ENCODE results near the gene IFFO2.

The IFFO2 gene

DNA sequence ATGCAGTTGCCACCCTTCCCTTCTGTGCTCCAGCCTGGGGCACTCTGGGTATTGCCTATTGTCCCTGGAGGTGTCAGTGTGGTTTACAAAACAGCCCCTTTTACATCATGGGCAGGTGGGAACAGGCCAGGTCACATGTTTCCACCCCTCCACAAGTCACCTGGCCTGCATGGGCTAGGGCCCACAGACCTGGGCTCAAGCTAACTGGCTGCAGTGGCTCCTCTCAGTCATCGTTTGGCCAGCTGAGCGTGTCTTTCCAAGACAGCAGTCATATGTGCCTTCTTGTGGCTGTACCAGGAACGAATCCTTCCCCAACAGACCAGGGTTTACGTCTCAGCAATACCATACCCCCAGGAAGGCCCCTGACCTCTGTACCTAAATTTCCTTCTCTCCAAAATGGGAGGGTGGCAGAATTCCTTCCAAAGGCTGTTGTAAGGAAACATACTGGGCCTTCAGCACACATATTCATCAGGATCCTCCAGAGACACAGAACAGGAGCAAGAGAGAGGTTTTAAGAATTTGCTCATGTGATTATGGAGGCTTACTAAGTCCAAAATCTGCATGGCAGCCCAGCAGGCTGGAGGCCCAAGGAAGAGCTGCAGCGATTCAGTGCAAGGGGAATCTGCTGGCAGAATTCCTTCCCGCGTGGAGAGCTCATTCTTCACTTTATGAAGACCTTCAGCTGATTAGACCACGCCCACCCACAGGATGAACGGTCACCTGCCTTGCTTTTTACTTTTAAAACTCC is 86.5 kb downstream of the IFFO2 start:
- no peak overlapping the region for H3K27ac ChIP-seq (ENCODE audit: low read depth in 2 of 2, low read length in 2 of 2)
- no peak overlapping the region for H3K9ac ChIP-seq (ENCODE audit: low read depth in 1 of 2, low read length in 2 of 2)
- peaks cover 0 to 2% of the 10 kb centered on the region in 2 donors for H3K27me3 ChIP-seq (ENCODE audit: control insufficient read depth in 2 of 2, insufficient read depth in 2 of 2, low read length in 2 of 2)
- no peak overlapping the region for H3K4me3 ChIP-seq (ENCODE audit: low read length in 2 of 2)
- peaks cover 0 to 3% of the 10 kb centered on the region in 2 donors for H3K4me1 ChIP-seq (ENCODE audit: control insufficient read depth in 2 of 2, insufficient read depth in 2 of 2, low read length in 2 of 2)
- H3K36me3 ChIP-seq (ENCODE audit: control insufficient read depth in 2 of 2, insufficient read depth in 2 of 2, low read length in 2 of 2): no peaks in the 10 kb centered on the region
- H3K9me3 ChIP-seq (ENCODE audit: control insufficient read depth in 2 of 2, low read length in 2 of 2): no peaks in the 10 kb centered on the region

DNA sequence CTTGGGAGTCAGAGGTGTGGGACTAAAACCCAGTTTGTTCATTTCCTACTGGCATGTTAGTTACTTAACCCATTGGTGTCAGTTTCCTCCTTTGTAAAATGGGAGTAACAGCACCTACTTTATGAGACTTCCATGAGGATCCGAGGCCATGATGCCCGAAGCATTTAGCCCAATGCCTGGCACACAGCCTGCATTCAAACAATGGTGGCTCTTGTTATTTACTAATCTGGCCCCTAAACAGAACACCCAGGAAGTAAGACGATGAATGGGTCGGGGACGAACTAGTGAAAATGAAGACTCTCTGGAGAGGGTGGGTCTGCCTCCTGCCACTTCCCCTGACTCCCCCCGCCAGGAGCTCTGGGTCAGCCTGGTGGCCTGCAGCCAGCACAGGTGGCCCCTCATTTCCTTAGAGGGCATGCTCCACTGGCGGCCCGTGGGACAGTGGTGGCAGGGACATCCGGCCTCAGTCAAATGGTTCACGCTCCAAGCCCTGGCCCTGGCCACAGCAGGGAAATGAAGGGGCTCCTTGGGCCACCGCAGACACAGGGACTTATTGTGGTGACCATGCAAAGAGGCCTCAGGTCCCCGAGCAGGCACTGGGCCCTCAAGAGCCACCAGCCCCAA is 87.6 kb downstream of the IFFO2 start:
- no peak overlapping the region for H3K27ac ChIP-seq (ENCODE audit: low read depth in 2 of 2, low read length in 2 of 2)
- H3K4me3 ChIP-seq (ENCODE audit: low read length in 2 of 2): no peak overlapping the region
- no peak overlapping the region for H3K9ac ChIP-seq (ENCODE audit: low read depth in 1 of 2, low read length in 2 of 2)
- no peaks in the 10 kb centered on the region for H3K9me3 ChIP-seq (ENCODE audit: control insufficient read depth in 2 of 2, low read length in 2 of 2)
- H3K36me3 ChIP-seq (ENCODE audit: control insufficient read depth in 2 of 2, insufficient read depth in 2 of 2, low read length in 2 of 2): no peaks in the 10 kb centered on the region
- no peaks in the 10 kb centered on the region for H3K4me1 ChIP-seq (ENCODE audit: control insufficient read depth in 2 of 2, insufficient read depth in 2 of 2, low read length in 2 of 2)
- H3K27me3 ChIP-seq (ENCODE audit: control insufficient read depth in 2 of 2, insufficient read depth in 2 of 2, low read length in 2 of 2): peaks cover 0 to 3% of the 10 kb centered on the region in 2 donors

DNA sequence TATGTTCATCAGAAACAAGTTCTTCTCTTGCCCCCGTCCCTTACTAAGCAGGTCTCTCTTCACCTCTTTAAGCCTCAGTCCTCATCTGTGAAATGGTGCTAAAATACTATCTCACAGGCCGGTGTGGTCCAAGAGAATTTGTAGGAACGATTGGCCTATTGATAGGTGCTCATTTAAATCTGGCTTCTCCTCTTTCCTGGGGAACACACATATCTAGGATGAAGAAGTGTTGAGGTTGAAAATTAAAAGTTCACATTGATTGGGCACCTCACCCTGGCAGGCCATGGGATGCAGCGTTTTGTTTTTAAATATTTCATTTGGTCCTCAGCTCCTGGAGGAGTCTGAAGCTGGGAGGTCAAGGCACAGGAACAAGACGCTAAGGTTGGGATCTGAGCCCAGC is 88.1 kb downstream of the IFFO2 start:
- H3K9ac ChIP-seq (ENCODE audit: low read depth in 1 of 2, low read length in 2 of 2): no peak overlapping the region

DNA sequence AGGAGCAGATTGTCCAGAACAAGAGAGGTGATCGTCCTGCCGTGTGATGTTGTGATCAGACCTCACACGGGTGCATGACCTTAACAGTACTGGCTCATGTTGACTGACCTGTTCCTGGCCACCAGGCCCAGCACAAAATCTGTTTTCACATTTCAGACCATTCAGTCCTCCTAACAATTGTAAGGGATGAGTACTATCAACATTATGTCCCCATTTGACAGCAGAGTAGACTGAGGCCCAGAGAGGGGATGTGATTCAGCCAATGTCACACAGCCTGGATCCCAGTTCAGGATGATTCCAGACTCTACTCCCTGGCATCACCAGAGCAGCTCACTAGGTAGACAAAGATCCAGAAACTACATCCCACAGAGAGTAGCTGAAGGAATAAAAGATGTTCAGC is 89.6 kb downstream of the IFFO2 start:
- Histone ChIP-seq H3K9ac (ENCODE audit: low read depth in 1 of 2, low read length in 2 of 2) (no peak overlapping the region), H3K4me3 (ENCODE audit: low read length in 2 of 2) (no peak overlapping the region), H3K27ac (ENCODE audit: low read depth in 2 of 2, low read length in 2 of 2) (no peak overlapping the region), H3K36me3 (ENCODE audit: control insufficient read depth in 2 of 2, insufficient read depth in 2 of 2, low read length in 2 of 2) (no peaks in the 10 kb centered on the region), H3K4me1 (ENCODE audit: control insufficient read depth in 2 of 2, insufficient read depth in 2 of 2, low read length in 2 of 2) (no peaks in the 10 kb centered on the region), H3K27me3 (ENCODE audit: control insufficient read depth in 2 of 2, insufficient read depth in 2 of 2, low read length in 2 of 2) (peaks cover 0 to 3% of the 10 kb centered on the region in 2 donors), H3K9me3 (ENCODE audit: control insufficient read depth in 2 of 2, low read length in 2 of 2) (no peaks in the 10 kb centered on the region)

More for the DNA sequence above, 88.1 kb downstream of the IFFO2 start:
- Histone ChIP-seq H3K9me3 (ENCODE audit: control insufficient read depth in 2 of 2, low read length in 2 of 2) (no peaks in the 10 kb centered on the region), H3K27ac (ENCODE audit: low read depth in 2 of 2, low read length in 2 of 2) (no peak overlapping the region), H3K4me1 (ENCODE audit: control insufficient read depth in 2 of 2, insufficient read depth in 2 of 2, low read length in 2 of 2) (no peaks in the 10 kb centered on the region), H3K27me3 (ENCODE audit: control insufficient read depth in 2 of 2, insufficient read depth in 2 of 2, low read length in 2 of 2) (peaks cover 0 to 3% of the 10 kb centered on the region in 2 donors), H3K36me3 (ENCODE audit: control insufficient read depth in 2 of 2, insufficient read depth in 2 of 2, low read length in 2 of 2) (no peaks in the 10 kb centered on the region), H3K4me3 (ENCODE audit: low read length in 2 of 2) (no peak overlapping the region)

DNA sequence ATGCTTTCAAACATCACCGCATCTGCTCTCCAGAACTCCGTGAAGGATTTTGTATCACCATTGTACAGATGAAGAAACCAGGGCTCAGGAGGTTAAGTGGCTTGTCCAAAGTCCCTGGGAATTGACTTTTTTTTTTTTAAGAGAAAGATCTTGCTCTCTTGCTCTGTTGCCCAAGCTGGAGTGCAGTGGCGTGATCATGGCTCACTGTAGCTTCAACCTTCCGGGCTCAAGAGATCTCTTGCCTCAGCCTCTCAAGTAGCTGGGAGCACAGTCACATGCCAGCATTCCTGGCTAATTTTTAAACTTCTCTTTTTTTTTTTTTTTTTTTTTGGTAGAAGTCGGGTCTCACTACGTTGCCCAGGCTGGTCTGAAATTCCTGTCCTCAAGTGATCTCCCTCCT is 90.2 kb downstream of the IFFO2 start:
- no peaks in the 10 kb centered on the region for H3K36me3 ChIP-seq (ENCODE audit: control insufficient read depth in 2 of 2, insufficient read depth in 2 of 2, low read length in 2 of 2)
- no peaks in the 10 kb centered on the region for H3K9me3 ChIP-seq (ENCODE audit: control insufficient read depth in 2 of 2, low read length in 2 of 2)
- H3K4me3 ChIP-seq (ENCODE audit: low read length in 2 of 2): no peak overlapping the region
- no peak overlapping the region for H3K27ac ChIP-seq (ENCODE audit: low read depth in 2 of 2, low read length in 2 of 2)
- peaks cover 0 to 3% of the 10 kb centered on the region in 2 donors for H3K27me3 ChIP-seq (ENCODE audit: control insufficient read depth in 2 of 2, insufficient read depth in 2 of 2, low read length in 2 of 2)
- H3K4me1 ChIP-seq (ENCODE audit: control insufficient read depth in 2 of 2, insufficient read depth in 2 of 2, low read length in 2 of 2): no peaks in the 10 kb centered on the region
- no peak overlapping the region for H3K9ac ChIP-seq (ENCODE audit: low read depth in 1 of 2, low read length in 2 of 2)

DNA sequence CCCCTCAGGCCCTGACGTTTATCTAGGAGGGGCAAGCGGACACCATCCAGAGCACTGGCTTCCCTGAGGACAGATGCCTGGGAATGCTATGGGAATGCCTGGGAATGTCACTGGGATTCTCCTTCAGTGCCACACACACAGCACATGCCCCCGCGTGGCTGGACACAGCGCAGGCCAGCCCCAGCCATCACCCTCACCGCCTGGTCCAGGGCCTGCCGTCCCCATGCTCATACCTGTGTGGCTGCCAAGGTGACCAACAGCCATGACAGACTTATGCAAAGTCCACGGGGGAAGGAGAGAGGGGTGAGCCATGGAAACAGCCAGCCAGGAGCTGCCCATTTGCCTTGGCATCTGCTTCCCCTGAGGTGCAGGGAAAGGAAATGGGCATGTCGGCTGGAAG is 91.3 kb downstream of the IFFO2 start:
- Histone ChIP-seq H3K27me3 (ENCODE audit: control insufficient read depth in 2 of 2, insufficient read depth in 2 of 2, low read length in 2 of 2) (peaks cover 0 to 3% of the 10 kb centered on the region in 2 donors), H3K4me1 (ENCODE audit: control insufficient read depth in 2 of 2, insufficient read depth in 2 of 2, low read length in 2 of 2) (no peaks in the 10 kb centered on the region), H3K9ac (ENCODE audit: low read depth in 1 of 2, low read length in 2 of 2) (no peak overlapping the region), H3K9me3 (ENCODE audit: control insufficient read depth in 2 of 2, low read length in 2 of 2) (no peaks in the 10 kb centered on the region), H3K36me3 (ENCODE audit: control insufficient read depth in 2 of 2, insufficient read depth in 2 of 2, low read length in 2 of 2) (no peaks in the 10 kb centered on the region), H3K27ac (ENCODE audit: low read depth in 2 of 2, low read length in 2 of 2) (no peak overlapping the region), H3K4me3 (ENCODE audit: low read length in 2 of 2) (no peak overlapping the region)

DNA sequence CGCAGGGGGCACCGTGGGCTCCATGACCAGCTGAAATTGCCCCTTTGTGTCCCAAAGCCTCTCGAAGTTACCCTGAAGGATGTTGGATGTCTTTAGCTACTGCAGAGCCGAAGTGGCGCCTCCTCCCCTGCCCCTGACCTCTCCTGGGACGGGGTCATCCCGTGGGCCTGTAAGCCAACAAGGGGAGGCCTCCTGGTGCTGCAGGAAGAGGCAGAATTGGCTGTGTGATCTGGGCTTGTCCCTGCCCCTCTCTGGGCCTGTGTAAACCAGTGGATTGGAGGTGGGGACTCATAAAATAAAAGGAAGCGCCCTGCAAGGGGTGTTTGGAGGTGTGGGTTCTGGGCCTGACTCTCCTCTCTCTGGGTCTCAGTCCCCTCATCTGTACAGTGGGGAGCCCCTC is 94.9 kb downstream of the IFFO2 start:
- Histone ChIP-seq H3K36me3 (ENCODE audit: control insufficient read depth in 2 of 2, insufficient read depth in 2 of 2, low read length in 2 of 2) (no peaks in the 10 kb centered on the region), H3K27me3 (ENCODE audit: control insufficient read depth in 2 of 2, insufficient read depth in 2 of 2, low read length in 2 of 2) (peaks cover 0 to 3% of the 10 kb centered on the region in 2 donors), H3K27ac (ENCODE audit: low read depth in 2 of 2, low read length in 2 of 2) (no peak overlapping the region), H3K9me3 (ENCODE audit: control insufficient read depth in 2 of 2, low read length in 2 of 2) (no peaks in the 10 kb centered on the region), H3K4me1 (ENCODE audit: control insufficient read depth in 2 of 2, insufficient read depth in 2 of 2, low read length in 2 of 2) (no peaks in the 10 kb centered on the region), H3K4me3 (ENCODE audit: low read length in 2 of 2) (no peak overlapping the region), H3K9ac (ENCODE audit: low read depth in 1 of 2, low read length in 2 of 2) (no peak overlapping the region)

DNA sequence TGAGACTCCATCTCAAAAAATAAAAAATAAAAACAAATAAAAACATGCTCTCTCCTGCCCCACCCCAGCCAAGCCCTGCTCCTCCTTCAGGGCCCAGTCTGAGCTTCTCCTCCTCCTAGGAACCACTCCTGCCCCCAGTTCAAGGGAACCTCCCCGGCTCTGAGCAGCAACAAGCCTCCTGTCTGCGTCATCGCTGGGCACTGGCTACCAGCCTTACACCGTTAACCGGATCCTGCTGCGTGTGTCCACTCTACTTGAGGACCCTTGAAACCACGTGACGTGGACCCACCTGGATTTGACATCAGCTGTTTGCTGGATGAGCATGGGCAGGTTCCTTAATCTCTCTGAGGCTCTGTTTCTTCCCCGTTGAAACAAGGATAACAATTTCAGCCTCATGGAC is 95.4 kb downstream of the IFFO2 start:
- no peaks in the 10 kb centered on the region for H3K4me1 ChIP-seq (ENCODE audit: control insufficient read depth in 2 of 2, insufficient read depth in 2 of 2, low read length in 2 of 2)
- H3K27me3 ChIP-seq (ENCODE audit: control insufficient read depth in 2 of 2, insufficient read depth in 2 of 2, low read length in 2 of 2): peaks cover 0 to 3% of the 10 kb centered on the region in 2 donors
- no peaks in the 10 kb centered on the region for H3K36me3 ChIP-seq (ENCODE audit: control insufficient read depth in 2 of 2, insufficient read depth in 2 of 2, low read length in 2 of 2)
- H3K9me3 ChIP-seq (ENCODE audit: control insufficient read depth in 2 of 2, low read length in 2 of 2): no peaks in the 10 kb centered on the region
- no peak overlapping the region for H3K9ac ChIP-seq (ENCODE audit: low read depth in 1 of 2, low read length in 2 of 2)
- no peak overlapping the region for H3K27ac ChIP-seq (ENCODE audit: low read depth in 2 of 2, low read length in 2 of 2)
- H3K4me3 ChIP-seq (ENCODE audit: low read length in 2 of 2): no peak overlapping the region

DNA sequence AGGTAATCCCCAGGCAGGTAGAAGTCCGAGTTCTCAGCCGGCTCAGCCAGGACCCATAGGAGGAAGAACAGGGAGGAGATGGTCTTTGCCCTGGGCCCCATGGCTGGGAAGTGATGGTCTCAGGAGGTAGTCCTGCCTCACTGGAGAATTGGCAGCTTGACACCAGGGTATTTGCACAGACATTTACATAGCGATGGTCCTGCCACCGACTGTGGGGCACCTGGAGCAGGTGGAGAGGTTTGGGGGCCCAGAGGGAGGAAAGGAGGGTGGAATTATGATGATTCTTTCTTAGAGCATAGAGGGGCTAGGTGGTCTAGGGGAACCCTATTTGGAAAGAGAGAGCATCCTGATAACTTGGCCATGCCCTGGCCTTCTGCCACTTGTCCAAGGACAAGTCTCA is 96.9 kb downstream of the IFFO2 start, which contains the start of gene TAS1R2:
Gene TAS1R2 (minus strand): TSS at position 101 of the 400 bp plus-strand sequence. CDS start 0 bp downstream, at position 101.
- no peaks in the 10 kb centered on the region for H3K4me1 ChIP-seq (ENCODE audit: control insufficient read depth in 2 of 2, insufficient read depth in 2 of 2, low read length in 2 of 2)
- H3K27ac ChIP-seq (ENCODE audit: low read depth in 2 of 2, low read length in 2 of 2): no peak within 1 kb of the TSS
- H3K4me3 ChIP-seq (ENCODE audit: low read length in 2 of 2): no peak within 1 kb of the TSS
- H3K27me3 ChIP-seq (ENCODE audit: control insufficient read depth in 2 of 2, insufficient read depth in 2 of 2, low read length in 2 of 2): no peaks in the 10 kb centered on the region
- H3K9me3 ChIP-seq (ENCODE audit: control insufficient read depth in 2 of 2, low read length in 2 of 2): no peaks in the 10 kb centered on the region
- H3K9ac ChIP-seq (ENCODE audit: low read depth in 1 of 2, low read length in 2 of 2): no peak within 1 kb of the TSS
- H3K36me3 ChIP-seq (ENCODE audit: control insufficient read depth in 2 of 2, insufficient read depth in 2 of 2, low read length in 2 of 2): no peaks in the 10 kb centered on the region

DNA sequence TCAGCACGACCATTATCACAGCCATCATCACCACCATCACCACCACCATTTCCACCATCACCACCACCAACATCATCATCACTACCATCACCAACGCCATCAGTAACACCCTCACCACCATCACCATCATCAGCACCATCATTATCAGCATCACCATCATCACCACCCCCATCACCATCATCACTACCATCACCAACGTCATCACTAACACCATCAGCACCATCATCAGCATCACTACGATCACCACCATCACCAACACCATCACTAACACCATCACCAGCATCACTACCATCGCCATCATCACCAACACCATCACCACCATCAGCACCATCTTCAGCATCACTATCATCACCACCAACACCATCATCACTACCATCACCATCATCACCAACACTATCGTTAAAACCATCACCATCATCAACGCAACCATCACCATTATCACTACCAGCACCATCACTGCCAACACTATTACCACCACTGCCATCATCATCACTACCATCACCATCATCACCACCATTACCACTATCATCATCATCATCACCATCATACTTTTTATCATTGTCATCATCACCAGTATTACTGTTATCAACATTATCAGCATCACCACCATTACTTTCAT is 98.3 kb downstream of the IFFO2 start:
- Histone ChIP-seq H3K4me3 (ENCODE audit: low read length in 2 of 2) (no peak overlapping the region), H3K9me3 (ENCODE audit: control insufficient read depth in 2 of 2, low read length in 2 of 2) (no peaks in the 10 kb centered on the region), H3K9ac (ENCODE audit: low read depth in 1 of 2, low read length in 2 of 2) (no peak overlapping the region), H3K27ac (ENCODE audit: low read depth in 2 of 2, low read length in 2 of 2) (no peak overlapping the region), H3K4me1 (ENCODE audit: control insufficient read depth in 2 of 2, insufficient read depth in 2 of 2, low read length in 2 of 2) (no peaks in the 10 kb centered on the region), H3K27me3 (ENCODE audit: control insufficient read depth in 2 of 2, insufficient read depth in 2 of 2, low read length in 2 of 2) (no peaks in the 10 kb centered on the region), H3K36me3 (ENCODE audit: control insufficient read depth in 2 of 2, insufficient read depth in 2 of 2, low read length in 2 of 2) (no peaks in the 10 kb centered on the region)

Data from mucosa of rectum (tissue), 2 donors.